Activated CD8-positive, alpha-beta memory T cell treated with anti-CD3 and anti-CD28 coated beads, Interleukin-2, amount 10 ng/mL, durations not matched to agents 7 days and 5 days (primary cell): ENCODE data around the gene FOXN3. TPM values are rescaled to one million over a fixed set of nuclear protein-coding genes. Genes with fewer than 3 reads are reported as not detected.

Experiments used
- ATAC-seq: fragments of 150-1000 bp; cut with Tn5 transposase; one replicate; pipeline ENCODE4 v1.10.0; 2021; ENCODE audit warnings: moderate library complexity
- CTCF ChIA-PET: fragments of 350-600 bp; sonication (Branson Sonifier 250); formaldehyde crosslinking; loops from one replicate; lab custom pipeline; 2021; ENCODE audit warnings: antibody characterized with exemption; lab: Charles Lee
- DNase-seq: peaks from one replicate; pipeline ENCODE4 v3.0.0-alpha.2; 2020
- H3K27ac Mint-ChIP-seq: one replicate; pipeline ENCODE4 v1.8.0; 2021; ENCODE audit warnings: mild to moderate bottlenecking, mixed read lengths
- H3K27me3 Mint-ChIP-seq: one replicate; pipeline ENCODE4 v1.8.0; 2021; ENCODE audit warnings: mixed read lengths
- H3K36me3 Mint-ChIP-seq: one replicate; pipeline ENCODE4 v1.8.0; 2021; ENCODE audit warnings: mild to moderate bottlenecking, mixed read lengths
- H3K4me1 Mint-ChIP-seq: one replicate; pipeline ENCODE4 v1.8.0; 2021; ENCODE audit warnings: mixed read lengths
- H3K4me3 Mint-ChIP-seq: one replicate; pipeline ENCODE4 v1.8.0; 2021; ENCODE audit warnings: mild to moderate bottlenecking, moderate library complexity, mixed read lengths
- H3K9me3 Mint-ChIP-seq: one replicate; pipeline ENCODE4 v1.8.0; 2022; ENCODE audit warnings: low read depth, mixed read lengths
- total RNA-seq, 2 experiments: library from RNA; stranded (reverse); gene quantifications; one replicate each; pipeline ENCODE4 v1.2.3, GENCODE V29; 2021

FOXN3 gene
- total RNA-seq, 2 experiments from 2014 or later: 85.6 to 103 TPM

DNA sequence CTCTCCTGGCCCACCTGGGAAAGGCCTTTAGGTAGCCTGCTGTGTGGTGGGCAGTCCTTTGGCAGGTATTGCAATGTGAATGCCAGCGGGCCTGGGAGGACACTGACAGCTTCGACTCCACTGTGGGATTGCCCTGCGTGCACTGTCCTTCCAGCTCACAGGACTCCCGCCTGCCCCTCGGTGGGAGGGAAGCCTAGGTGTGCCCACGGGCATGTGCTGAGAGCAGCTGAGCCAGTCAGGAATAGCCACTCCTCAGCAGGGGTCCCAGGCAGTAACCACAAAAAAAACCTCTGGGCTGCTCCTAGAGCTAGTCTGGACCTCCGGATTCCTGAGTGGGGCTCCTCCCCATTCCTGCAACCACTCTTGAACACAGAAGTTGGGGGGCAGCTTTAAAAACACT lies 278.2 kb downstream of the FOXN3 start:
- H3K36me3 Mint-ChIP-seq: peaks cover 6% of the 10 kb centered on the region
- peaks cover 13% of the 10 kb centered on the region for H3K27me3 Mint-ChIP-seq
- ATAC-seq: no peak
- H3K9me3 Mint-ChIP-seq: peaks cover 15% of the 10 kb centered on the region
- no peaks in the 10 kb centered on the region for H3K4me1 Mint-ChIP-seq
- no peak for DNase-seq
- CTCF ChIA-PET: no interaction called here
- H3K4me3 Mint-ChIP-seq: no peak overlapping the region
- no peak overlapping the region for H3K27ac Mint-ChIP-seq

DNA sequence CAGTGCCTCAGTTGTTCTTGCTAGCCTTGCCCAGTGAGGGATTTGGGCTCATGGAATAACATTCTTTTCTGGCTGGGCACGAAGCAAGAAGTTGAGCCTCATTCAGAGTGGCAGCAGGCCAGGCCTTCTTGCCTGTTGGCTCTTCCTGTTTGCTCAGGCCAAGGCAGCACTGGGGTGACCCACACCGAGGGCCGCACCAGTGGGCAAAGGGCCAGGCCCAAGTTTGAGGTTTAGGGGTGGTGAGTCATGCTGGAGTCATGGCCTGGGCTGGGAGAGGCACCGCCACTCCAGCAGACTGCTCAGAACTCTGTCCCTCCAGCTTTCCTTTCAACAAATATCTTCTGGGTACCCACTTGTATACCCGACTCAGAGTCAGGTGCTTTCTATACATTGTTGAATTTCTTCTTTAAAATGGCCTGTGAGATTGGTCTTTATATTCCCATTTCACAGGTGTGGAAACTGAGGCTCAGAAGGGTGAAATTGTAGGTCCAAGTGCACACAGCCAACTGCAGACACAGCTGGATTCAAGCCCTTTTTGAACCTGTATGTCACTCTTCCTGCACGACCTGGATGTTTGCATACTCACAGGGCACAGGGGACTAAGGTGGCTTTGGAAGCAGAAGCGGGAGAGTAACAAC lies 279.4 kb downstream of the FOXN3 start:
- no peak overlapping the region for H3K27ac Mint-ChIP-seq

DNA sequence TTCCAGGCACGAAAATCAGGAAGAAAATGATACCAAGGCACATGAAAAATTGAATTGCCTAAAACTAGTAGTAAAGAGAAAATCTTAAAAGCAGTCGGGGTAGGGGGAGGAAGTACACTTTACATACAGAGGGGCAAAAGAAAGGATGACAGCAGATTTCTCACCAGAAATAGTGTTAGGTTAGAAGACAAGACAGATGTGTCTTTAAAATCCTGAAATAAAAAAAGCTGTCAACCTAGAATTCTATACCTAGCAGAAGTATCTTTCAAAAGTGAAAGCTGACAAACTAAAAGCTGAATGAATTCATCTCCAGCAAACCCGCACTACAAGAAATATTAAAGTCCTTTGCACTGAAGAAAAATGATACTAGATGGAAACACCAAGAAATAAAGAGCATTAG lies 280.4 kb downstream of the FOXN3 start:
- ATAC-seq: no peak
- CTCF ChIA-PET: no interaction called here
- Mint-ChIP-seq H3K9me3 (peaks cover 15% of the 10 kb centered on the region), H3K4me3 (no peak overlapping the region), H3K27me3 (peaks cover 11% of the 10 kb centered on the region), H3K4me1 (no peaks in the 10 kb centered on the region), H3K36me3 (peaks cover 6% of the 10 kb centered on the region), H3K27ac (no peak overlapping the region)
- DNase-seq: no peak

More for the DNA sequence above, 279.4 kb downstream of the FOXN3 start:
- Mint-ChIP-seq H3K4me3 (no peak overlapping the region), H3K27me3 (peaks cover 11% of the 10 kb centered on the region), H3K36me3 (peaks cover 6% of the 10 kb centered on the region), H3K9me3 (peaks cover 15% of the 10 kb centered on the region), H3K4me1 (no peaks in the 10 kb centered on the region)
- CTCF ChIA-PET: no interaction called here
- DNase-seq (no peak), ATAC-seq (no peak)

DNA sequence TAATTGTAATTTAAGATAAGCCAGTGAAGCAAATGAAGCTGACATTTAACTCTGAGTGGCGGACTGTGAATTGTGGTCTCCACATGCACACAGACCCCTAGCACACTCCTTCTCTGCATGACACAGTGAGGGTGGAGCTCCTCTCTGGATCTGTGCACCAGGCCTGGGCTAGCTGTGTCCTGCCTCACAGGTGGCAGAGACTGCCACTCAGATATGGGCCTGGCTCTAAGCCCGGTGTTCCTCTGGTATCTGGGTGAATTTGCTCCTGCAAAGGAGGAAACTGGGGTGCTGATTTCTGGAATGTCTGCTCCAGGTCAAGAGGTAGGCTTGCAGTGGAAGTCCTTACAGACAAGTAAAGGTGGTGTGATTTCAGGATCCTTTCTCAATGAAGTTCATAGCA lies 282.4 kb downstream of the FOXN3 start:
- H3K4me1 Mint-ChIP-seq: no peaks in the 10 kb centered on the region

DNA sequence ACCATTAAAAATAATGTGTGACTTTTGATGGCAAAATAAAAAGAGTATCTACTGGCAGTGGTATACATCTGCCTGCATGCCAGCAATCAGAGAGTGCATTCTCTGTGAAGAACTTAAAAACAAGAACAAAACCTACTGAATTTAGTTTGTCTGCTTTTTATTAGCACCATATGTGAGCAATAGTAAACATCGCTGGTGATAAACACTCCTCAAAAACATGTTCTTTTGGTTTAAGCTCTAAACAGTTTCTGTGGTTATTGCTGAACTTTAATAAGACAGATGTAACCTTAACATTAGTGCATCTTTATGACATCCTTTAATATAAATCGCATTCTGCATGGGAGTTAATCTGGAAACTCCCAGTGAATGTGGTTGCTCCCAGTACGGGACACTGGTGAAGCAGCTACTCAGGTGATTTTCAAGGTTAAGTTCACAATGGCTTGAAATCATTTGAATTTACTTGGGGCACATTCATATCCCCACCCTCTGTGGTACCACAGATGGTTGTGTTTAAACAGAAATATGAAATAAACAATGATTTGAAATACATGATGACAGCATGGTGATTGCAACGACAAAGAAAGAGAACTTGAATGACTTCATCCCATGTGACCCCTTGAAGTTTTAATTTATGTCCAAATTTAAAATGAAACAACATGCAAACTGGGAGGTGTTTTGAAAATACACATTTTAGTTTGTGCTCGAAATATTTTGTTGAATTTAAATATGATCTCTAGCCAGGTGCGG lies 285.9 kb downstream of the FOXN3 start:
- no peaks in the 10 kb centered on the region for H3K4me1 Mint-ChIP-seq
- peaks cover 8% of the 10 kb centered on the region for H3K9me3 Mint-ChIP-seq
- H3K27me3 Mint-ChIP-seq: peaks cover 11% of the 10 kb centered on the region
- ATAC-seq (no peak), DNase-seq (no peak)
- no peak overlapping the region for H3K4me3 Mint-ChIP-seq
- H3K36me3 Mint-ChIP-seq: peaks cover 5% of the 10 kb centered on the region
- H3K27ac Mint-ChIP-seq: no peak overlapping the region
- CTCF ChIA-PET: no interaction called here

More for the DNA sequence above, 282.4 kb downstream of the FOXN3 start:
- Mint-ChIP-seq H3K4me3 (no peak overlapping the region), H3K27me3 (peaks cover 9% of the 10 kb centered on the region), H3K36me3 (peaks cover 6% of the 10 kb centered on the region), H3K9me3 (peaks cover 15% of the 10 kb centered on the region), H3K27ac (no peak overlapping the region)
- DNase-seq (no peak), ATAC-seq (no peak)
- CTCF ChIA-PET: no interaction called here

DNA sequence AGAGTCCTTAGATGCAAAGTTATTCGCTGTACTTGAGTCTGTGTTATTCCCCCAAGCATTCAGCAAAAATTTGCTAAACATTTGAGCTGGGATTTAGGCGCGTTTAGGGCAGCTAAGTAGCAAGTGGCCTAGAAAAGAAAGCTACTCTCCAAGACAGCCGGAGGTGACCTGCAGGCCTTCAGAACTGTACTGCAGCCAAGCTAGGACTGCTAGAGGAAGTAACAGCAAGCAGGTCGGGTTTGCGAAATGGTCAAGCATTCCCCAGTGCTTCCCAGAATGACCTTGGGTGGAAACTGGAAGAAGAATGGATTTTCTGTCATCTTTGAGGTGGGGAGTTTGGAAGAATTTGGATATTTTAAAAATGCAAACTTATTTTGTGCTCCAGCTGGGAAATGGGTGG lies 287.5 kb downstream of the FOXN3 start:
- no peaks in the 10 kb centered on the region for H3K36me3 Mint-ChIP-seq
- no peak for ATAC-seq
- H3K27ac Mint-ChIP-seq: no peak overlapping the region
- no peaks in the 10 kb centered on the region for H3K4me1 Mint-ChIP-seq
- CTCF ChIA-PET: no interaction called here
- no peak for DNase-seq
- no peaks in the 10 kb centered on the region for H3K9me3 Mint-ChIP-seq
- H3K4me3 Mint-ChIP-seq: no peak overlapping the region
- peaks cover 6% of the 10 kb centered on the region for H3K27me3 Mint-ChIP-seq

DNA sequence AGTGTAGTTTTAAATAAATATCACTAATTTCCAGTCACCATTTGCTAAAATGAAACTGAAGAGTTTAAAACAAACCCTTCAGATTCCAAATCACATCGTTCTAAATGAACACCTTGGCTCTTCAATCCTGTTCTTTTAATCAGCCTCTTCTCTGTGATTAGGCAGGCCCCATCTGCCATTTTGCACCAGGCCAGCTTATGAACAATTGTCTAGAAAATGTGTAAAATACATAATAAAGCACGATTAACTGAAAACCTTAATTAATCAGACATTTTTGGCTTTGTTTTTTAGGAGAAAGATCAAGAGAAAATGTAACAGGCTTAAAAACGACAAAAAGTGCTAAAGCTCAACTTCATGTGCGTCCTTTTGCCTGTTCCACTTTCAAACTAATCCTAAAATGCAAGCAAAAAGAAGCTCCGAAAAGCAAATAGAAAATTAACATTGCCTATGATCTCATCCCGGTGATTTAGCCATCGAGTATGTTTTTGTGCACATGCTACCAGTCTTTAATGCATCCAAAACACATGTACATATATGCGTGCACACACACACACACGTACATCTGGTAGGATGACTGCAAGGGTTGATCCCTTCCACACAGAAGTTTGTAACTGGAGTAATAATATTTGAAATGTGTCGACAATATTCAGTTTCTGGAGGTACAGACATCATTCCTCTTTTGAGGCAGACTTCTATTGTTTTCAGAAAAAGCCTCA lies 288.6 kb downstream of the FOXN3 start:
- no peak overlapping the region for H3K27ac Mint-ChIP-seq
- DNase-seq (no peak), ATAC-seq (no peak)
- H3K9me3 Mint-ChIP-seq: no peaks in the 10 kb centered on the region
- CTCF ChIA-PET: no interaction called here
- H3K4me3 Mint-ChIP-seq: no peak overlapping the region
- H3K36me3 Mint-ChIP-seq: no peaks in the 10 kb centered on the region
- no peaks in the 10 kb centered on the region for H3K4me1 Mint-ChIP-seq
- peaks cover 8% of the 10 kb centered on the region for H3K27me3 Mint-ChIP-seq

DNA sequence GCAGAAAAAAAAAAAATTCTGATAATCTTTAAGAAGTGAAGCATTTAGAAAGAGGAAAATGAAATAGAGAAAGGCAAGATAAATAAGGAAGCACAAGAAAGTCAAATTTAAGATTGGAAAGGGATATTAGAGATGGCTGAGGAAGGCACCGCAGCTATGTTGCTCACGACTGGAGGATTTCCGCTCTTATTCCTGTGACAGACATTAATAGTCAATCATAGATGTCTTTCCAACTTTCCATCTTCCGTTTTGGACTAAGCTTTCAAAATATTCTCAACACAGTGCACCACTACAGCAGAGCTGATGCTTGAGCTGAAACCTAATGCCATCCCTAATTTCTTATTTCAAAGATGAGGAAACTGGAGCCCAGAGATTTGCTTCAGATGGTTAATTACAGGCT lies 290.6 kb downstream of the FOXN3 start:
- H3K9me3 Mint-ChIP-seq: no peaks in the 10 kb centered on the region
- no peak overlapping the region for H3K4me3 Mint-ChIP-seq
- DNase-seq: no peak
- ATAC-seq: no peak
- CTCF ChIA-PET: no interaction called here
- H3K27me3 Mint-ChIP-seq: peaks cover 8% of the 10 kb centered on the region
- no peak overlapping the region for H3K27ac Mint-ChIP-seq
- no peaks in the 10 kb centered on the region for H3K4me1 Mint-ChIP-seq
- no peaks in the 10 kb centered on the region for H3K36me3 Mint-ChIP-seq

DNA sequence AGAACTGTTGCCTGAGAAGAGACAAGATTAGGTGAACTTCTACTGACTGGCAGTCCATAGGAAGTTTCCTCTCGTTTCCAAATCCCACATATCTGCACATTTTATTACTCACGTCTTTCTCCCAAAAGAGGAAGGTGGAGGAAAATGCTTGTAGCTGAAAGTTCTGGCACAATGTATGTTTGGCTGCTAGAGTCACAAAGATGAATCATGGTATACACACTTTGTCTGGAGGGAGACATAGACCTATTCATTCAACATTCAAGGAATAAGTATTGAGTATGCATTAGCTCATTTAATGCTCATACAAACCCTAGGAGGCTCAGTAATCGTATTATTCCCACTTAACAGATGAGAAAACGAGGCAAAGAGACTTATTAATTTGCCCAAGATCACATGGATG lies 291.8 kb downstream of the FOXN3 start:
- CTCF ChIA-PET: no interaction called here

DNA sequence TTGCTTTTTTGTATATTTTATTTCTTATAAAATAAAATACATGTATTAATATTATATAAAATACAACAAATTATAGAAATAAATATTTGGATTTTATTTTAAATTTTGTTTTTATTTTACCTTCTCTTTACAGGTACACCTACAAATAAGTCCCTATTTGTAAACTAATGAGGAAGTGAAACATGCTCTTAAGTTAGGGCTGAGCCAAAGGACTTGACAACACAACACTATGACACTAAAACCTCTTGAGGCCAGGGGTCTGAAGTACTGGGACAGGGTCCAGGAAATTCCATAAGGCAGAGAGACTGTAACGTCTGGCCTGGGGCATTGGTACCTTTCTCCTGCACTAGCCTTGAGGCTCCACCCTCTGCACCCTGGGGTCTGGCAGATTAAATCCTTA lies 293.2 kb downstream of the FOXN3 start:
- no peak overlapping the region for H3K4me3 Mint-ChIP-seq
- CTCF ChIA-PET: no interaction called here
- no peak for ATAC-seq
- no peaks in the 10 kb centered on the region for H3K9me3 Mint-ChIP-seq
- DNase-seq: no peak
- H3K4me1 Mint-ChIP-seq: no peaks in the 10 kb centered on the region
- H3K36me3 Mint-ChIP-seq: no peaks in the 10 kb centered on the region
- no peak overlapping the region for H3K27ac Mint-ChIP-seq
- H3K27me3 Mint-ChIP-seq: peaks cover 8% of the 10 kb centered on the region

More for the DNA sequence above, 291.8 kb downstream of the FOXN3 start:
- peaks cover 8% of the 10 kb centered on the region for H3K27me3 Mint-ChIP-seq
- ATAC-seq (no peak), DNase-seq (no peak)
- H3K9me3 Mint-ChIP-seq: no peaks in the 10 kb centered on the region
- no peak overlapping the region for H3K4me3 Mint-ChIP-seq
- no peaks in the 10 kb centered on the region for H3K4me1 Mint-ChIP-seq
- H3K36me3 Mint-ChIP-seq: no peaks in the 10 kb centered on the region
- H3K27ac Mint-ChIP-seq: no peak overlapping the region

DNA sequence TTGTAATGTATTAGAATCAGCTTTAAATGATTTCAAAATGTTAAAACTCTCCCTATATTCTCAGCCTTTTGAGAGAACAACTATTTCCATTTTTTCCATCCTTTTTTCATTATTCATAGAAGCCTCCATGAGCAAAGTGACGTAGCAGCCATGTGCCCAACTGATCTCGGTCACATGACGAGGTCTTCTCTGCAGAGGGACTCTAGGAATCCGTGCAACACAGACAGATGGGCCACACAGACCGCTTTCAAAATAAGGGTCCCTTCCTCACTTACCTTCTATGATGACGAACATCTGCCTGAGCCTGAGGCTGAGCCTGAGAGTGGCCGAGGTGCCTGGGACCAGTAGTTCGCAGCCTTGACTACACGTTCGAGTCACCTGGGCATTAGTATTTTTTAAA lies 293.8 kb downstream of the FOXN3 start:
- CTCF ChIA-PET: no interaction called here
- no peak for DNase-seq
- H3K9me3 Mint-ChIP-seq: no peaks in the 10 kb centered on the region
- no peak overlapping the region for H3K4me3 Mint-ChIP-seq
- no peak for ATAC-seq
- H3K27ac Mint-ChIP-seq: no peak overlapping the region
- H3K36me3 Mint-ChIP-seq: no peaks in the 10 kb centered on the region
- no peaks in the 10 kb centered on the region for H3K4me1 Mint-ChIP-seq
- H3K27me3 Mint-ChIP-seq: peaks cover 8% of the 10 kb centered on the region

DNA sequence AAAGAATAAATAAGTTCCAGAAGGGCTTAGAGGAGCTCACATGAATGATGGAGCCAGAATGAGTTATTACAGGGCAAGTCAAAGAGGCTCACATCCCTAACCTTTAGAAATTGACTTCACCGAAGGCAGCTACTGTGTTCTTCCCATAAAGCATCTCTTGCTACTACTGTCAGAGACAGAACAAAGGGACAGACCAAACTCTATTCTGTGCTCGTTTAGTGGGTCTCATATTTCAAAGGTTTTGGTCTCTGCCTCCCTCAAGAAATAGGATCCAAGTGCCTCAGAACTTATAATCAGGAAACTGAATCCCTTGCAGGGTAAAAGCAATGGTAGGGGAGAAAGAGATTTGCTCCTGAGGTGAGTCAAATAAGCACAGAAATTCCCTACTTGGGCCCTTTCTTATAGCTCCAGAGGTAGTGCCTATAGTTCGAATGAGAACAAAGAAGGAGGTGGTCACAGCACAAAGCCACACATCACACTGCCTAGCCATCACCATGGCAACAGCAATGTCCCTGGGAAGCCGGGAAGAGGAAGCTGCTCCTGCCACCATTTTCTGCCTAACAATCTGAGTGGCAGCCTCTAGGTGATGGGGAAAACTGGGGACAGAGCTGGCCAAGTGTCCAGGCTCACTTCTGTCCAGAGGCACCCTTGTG lies 294.9 kb downstream of the FOXN3 start:
- DNase-seq (no peak), ATAC-seq (no peak)
- H3K9me3 Mint-ChIP-seq: no peaks in the 10 kb centered on the region
- no peak overlapping the region for H3K4me3 Mint-ChIP-seq
- no peaks in the 10 kb centered on the region for H3K36me3 Mint-ChIP-seq
- CTCF ChIA-PET: no interaction called here
- no peaks in the 10 kb centered on the region for H3K4me1 Mint-ChIP-seq
- H3K27ac Mint-ChIP-seq: no peak overlapping the region
- H3K27me3 Mint-ChIP-seq: peaks cover 8% of the 10 kb centered on the region

DNA sequence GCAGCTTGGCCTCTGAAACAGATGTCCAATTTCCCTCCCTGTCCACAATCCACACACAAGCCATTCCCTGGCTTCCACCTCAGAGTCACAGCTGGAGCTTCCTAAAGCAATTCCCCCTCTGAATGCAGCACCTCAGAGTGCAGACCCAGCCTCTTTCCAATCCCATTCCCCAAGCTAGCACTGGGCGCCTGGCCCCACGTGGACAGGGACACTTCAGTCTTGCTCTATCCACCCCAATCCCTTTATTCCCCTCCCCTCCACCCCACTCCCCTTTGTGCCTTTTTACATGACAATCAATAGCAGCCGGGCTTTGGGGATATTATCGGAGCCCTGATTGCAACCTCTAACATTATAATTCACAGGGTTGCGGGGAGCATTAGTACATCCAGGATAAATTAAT lies 300.0 kb downstream of the FOXN3 start:
- CTCF ChIA-PET: no interaction called here
- H3K27ac Mint-ChIP-seq: no peak overlapping the region
- ATAC-seq: no peak

More for the DNA sequence above, 300.0 kb downstream of the FOXN3 start:
- no peak for DNase-seq
- no peak overlapping the region for H3K4me3 Mint-ChIP-seq
- H3K4me1 Mint-ChIP-seq: no peaks in the 10 kb centered on the region
- H3K27me3 Mint-ChIP-seq: no peaks in the 10 kb centered on the region
- no peaks in the 10 kb centered on the region for H3K36me3 Mint-ChIP-seq
- H3K9me3 Mint-ChIP-seq: no peaks in the 10 kb centered on the region
